Panc1 (cell line): Measurements from ENCODE around the gene MRAS. TPM values are rescaled to one million over a fixed set of nuclear protein-coding genes. Genes with fewer than 3 reads are reported as not detected.

ENCODE experiments used
- ATAC-seq: fragments of 200-7000 bp; cut with Tn5 transposase; 2 replicates; pipeline ENCODE4 v1.9.1; 2020; ENCODE audit warnings: mild to moderate bottlenecking, moderate library complexity
- Bru-seq: library from RNA; stranded (reverse); fragments of 400-500 nt; gene quantifications from one replicate; lab custom pipeline; 2021; lab: Mats Ljungman, UMichigan
- BruChase-seq, 2 experiments: library from RNA; stranded (reverse); fragments of 400-500 nt; gene quantifications; one replicate each; lab custom pipeline; 2021; lab: Mats Ljungman, UMichigan
- BruUV-seq: library from RNA; stranded (reverse); fragments of 400-500 nt; replicated peaks from 2 replicates; lab custom pipeline; 2021; lab: Mats Ljungman, UMichigan
- CTCF ChIA-PET: fragments of 300-600 bp; sonication (Branson Sonifier 250); formaldehyde crosslinking; loops from one replicate; lab custom pipeline; 2022; ENCODE audit warnings: antibody characterized with exemption; lab: Charles Lee
- POLR2A ChIA-PET: fragments of 300-600 bp; sonication (Branson Sonifier 250); formaldehyde crosslinking; loops from one replicate; lab custom pipeline; 2022; ENCODE audit warnings: antibody characterized with exemption; lab: Charles Lee
- DNase-seq: peaks from one replicate; pipeline ENCODE4 v3.0.0-alpha.2; 2010; ENCODE audit warnings: low read depth, low spot score
- H3K27ac ChIP-seq: 2 replicates; pipeline ENCODE4 v1.5.1; 2011; ENCODE audit warnings: mild to moderate bottlenecking, low read length, inconsistent platforms
- H3K27me3 ChIP-seq: fragments of 200-500 bp; sonication (Bioruptor generic); 2 replicates; pipeline ENCODE4 v1.6.0; 2014; ENCODE audit warnings: low read length, inconsistent platforms; ENCODE audit not compliant: control insufficient read depth, insufficient read depth
- H3K36me3 ChIP-seq: fragments of 200-500 bp; sonication (Bioruptor generic); 2 replicates; pipeline ENCODE4 v1.5.1; 2014; ENCODE audit warnings: inconsistent platforms, mild to moderate bottlenecking, low read length, moderate library complexity; ENCODE audit not compliant: control insufficient read depth, insufficient read depth
- H3K4me1 ChIP-seq: 2 replicates; pipeline ENCODE4 v1.5.1; 2011; ENCODE audit warnings: inconsistent platforms, mild to moderate bottlenecking, low read length, moderate library complexity; ENCODE audit not compliant: control insufficient read depth, insufficient read depth
- H3K4me3 ChIP-seq, 2 experiments: 2 replicates each; pipeline ENCODE4 v1.5.1; 2011 to 2012; ENCODE audit warnings: low read depth in 2 of 2, low read length in 2 of 2, mild to moderate bottlenecking in 2 of 2, inconsistent platforms in 1 of 2, moderate library complexity in 1 of 2
- H3K9me3 ChIP-seq: fragments of 200-500 bp; sonication (Bioruptor generic); 2 replicates; pipeline ENCODE4 v1.5.1; 2014; ENCODE audit warnings: low read depth, mild to moderate bottlenecking, inconsistent platforms, low read length, moderate library complexity; ENCODE audit not compliant: control insufficient read depth, insufficient read depth
- CTCF ChIP-seq: fragments of 450-650 bp; IDR thresholded peaks from 2 replicates; pipeline ENCODE4 v1.5.1; 2017; ENCODE audit warnings: mild to moderate bottlenecking
- REST ChIP-seq, 2 experiments: IDR thresholded peaks; 2 replicates each; pipeline ENCODE4 v1.6.1; 2011 to 2012; ENCODE audit warnings: low read depth in 2 of 2, control low read depth in 1 of 2, low read length in 1 of 2, mild to moderate bottlenecking in 1 of 2, moderate library complexity in 1 of 2; ENCODE audit not compliant: insufficient read depth in 1 of 2
- SIN3A ChIP-seq: IDR thresholded peaks from 2 replicates; pipeline ENCODE4 v1.6.1; 2012; ENCODE audit warnings: low read depth, mild to moderate bottlenecking, low read length, moderate library complexity, borderline replicate concordance; ENCODE audit not compliant: insufficient read depth
- TCF7L2 ChIP-seq: IDR thresholded peaks from 2 replicates; pipeline ENCODE4 v1.6.1; 2011; ENCODE audit warnings: mild to moderate bottlenecking, low read depth, low read length, inconsistent platforms
- in situ Hi-C: cut with HindIII; loops from 2 replicates; pipeline ENCODE4 v1.10.0; 2016; ENCODE audit warnings: low sequenced_read_pairs, low pct_unique_long_range_greater_than_20kb
- intact Hi-C: fragments of 100-400 bp; cut with micrococcal nuclease; formaldehyde crosslinking; loops from one replicate; pipeline ENCODE4 v1.10.0; 2022; ENCODE audit not compliant: unreplicated experiment
- long read RNA-seq: library from polyadenylated mRNA; unstranded; transcript quantifications from one replicate; pipeline ENCODE4 v2.0.0, GENCODE V29; 2021; ENCODE audit not compliant: unreplicated experiment
- polyA plus RNA-seq: library from polyadenylated mRNA; unstranded; fragments of >200 nt; gene quantifications from one replicate; pipeline ENCODE4 v1.2.1, GENCODE V29; 2012; ENCODE audit warnings: missing spikeins; ENCODE audit not compliant: insufficient read length
- total RNA-seq: library from RNA; stranded (reverse); gene quantifications from one replicate; pipeline ENCODE4 v1.2.1, GENCODE V29; 2021; ENCODE audit not compliant: unreplicated experiment

MRAS gene
- 14.2 TPM for total RNA-seq
- 22.0 TPM for polyA plus RNA-seq
- percentile 44 among the genes with signal in this experiment for Bru-seq, nascent RNA
- percentile 49 among the genes with signal in this experiment for BruChase-seq, experiment 1, labeled RNA remaining after a 2-hour chase
- BruChase-seq, experiment 2, labeled RNA remaining after a 6-hour chase, result percentile 51 among the genes with signal in this experiment
- long read RNA-seq, partial matches to known transcripts, result 3 of 28 reads
- long read RNA-seq, other reads (novel, unspliced or antisense), result 20 of 28 reads

GRCh38 chr3:138347960-138348753, at the start of gene MRAS:
Gene MRAS (plus strand): TSS chr3:138348579. CDS start chr3:138372884, 24,305 bp downstream.
- intact Hi-C loops, result no loop called here
- in situ Hi-C loops, result no loop called here
- POLR2A ChIA-PET, result interaction anchor here (0.8 kb wide), 1 partner anchor 44 kb away, joined by 4 read pairs; no protein-coding TSS in a partner anchor

More at GRCh38 chr3:138347960-138348753, at the start of gene MRAS:
- CTCF ChIA-PET, result no interaction called here
- peak within 1 kb of the TSS; percentile 68 to 87 for H3K4me3 ChIP-seq
- no peaks in the 10 kb centered on the region for H3K36me3 ChIP-seq
- DNase-seq (no peak), ATAC-seq (peak; percentile 89)
- H3K27ac ChIP-seq, result peak within 1 kb of the TSS; percentile 18; the same call in 1 of the 2 replicates
- H3K9me3 ChIP-seq, result no peaks in the 10 kb centered on the region
- H3K4me1 ChIP-seq, result peaks cover 5% of the 10 kb centered on the region; the same call in 1 of the 2 replicates
- TF ChIP-seq CTCF (peak; percentile 89), TCF7L2 (peak; percentile 70; the same call in 1 of the 2 replicates), REST (IDR thresholded peaks at IDR 0.05; ENCODE audit: insufficient read depth in 1 of 2, low read depth in 2 of 2, low read length in 1 of 2) (no peak), SIN3A (no peak)
- no TSS peak for BruUV-seq
- no peaks in the 10 kb centered on the region for H3K27me3 ChIP-seq
